MG63 (cell line): ENCODE measurements around the gene MPP7. TPM values are rescaled to one million over a fixed set of nuclear protein-coding genes. Genes with fewer than 3 reads are reported as not detected.

ENCODE experiments used
- DNase-seq: peaks from one replicate; pipeline ENCODE4 v3.0.0-alpha.2; 2020
- H3K27me3 ChIP-seq: fragments of 250-450 bp; sonication (Bioruptor Pico); 2 replicates; pipeline ENCODE4 v1.5.1; 2020; ENCODE audit warnings: mild to moderate bottlenecking, moderate library complexity
- H3K36me3 ChIP-seq: fragments of 250-450 bp; sonication (Bioruptor Pico); 2 replicates; pipeline ENCODE4 v1.5.1; 2020; ENCODE audit warnings: mild to moderate bottlenecking, moderate library complexity
- H3K4me3 ChIP-seq: fragments of 250-450 bp; sonication (Bioruptor Pico); 2 replicates; pipeline ENCODE4 v1.5.1; 2020; ENCODE audit warnings: mild to moderate bottlenecking, moderate library complexity
- H3K9me3 ChIP-seq: fragments of 250-450 bp; sonication (Bioruptor Pico); 2 replicates; pipeline ENCODE4 v1.5.1; 2020; ENCODE audit warnings: mild to moderate bottlenecking, moderate library complexity
- total RNA-seq: library from RNA; depleted of rRNA; stranded (reverse); fragments of >200 nt; shearing (Covaris generic); gene quantifications from 2 replicates; pipeline ENCODE4 v1.2.3, GENCODE V29; 2014; ENCODE audit warnings: low replicate concordance

MPP7 gene
- total RNA-seq, 1 experiment from 2014 or later: 8.3 TPM

GRCh38 chr10:28284126-28284525 lies 18.7 kb downstream of the MPP7 start:
- H3K36me3 ChIP-seq: no peaks in the 10 kb centered on the region
- no peaks in the 10 kb centered on the region for H3K27me3 ChIP-seq
- no peak overlapping the region for H3K4me3 ChIP-seq
- no peaks in the 10 kb centered on the region for H3K9me3 ChIP-seq
- DNase-seq: no peak

GRCh38 chr10:28283251-28283650 lies 19.6 kb downstream of the MPP7 start:
- no peak overlapping the region for H3K4me3 ChIP-seq
- no peaks in the 10 kb centered on the region for H3K27me3 ChIP-seq
- no peaks in the 10 kb centered on the region for H3K36me3 ChIP-seq
- no peak for DNase-seq
- no peaks in the 10 kb centered on the region for H3K9me3 ChIP-seq

- H3K27me3 ChIP-seq: no peaks in the 10 kb centered on the region
- no peak overlapping the region for H3K4me3 ChIP-seq
- DNase-seq: no peak
- no peaks in the 10 kb centered on the region for H3K9me3 ChIP-seq
- no peaks in the 10 kb centered on the region for H3K36me3 ChIP-seq
Measured at GRCh38 chr10:28282336-28282735, 20.5 kb downstream of the MPP7 start.

GRCh38 chr10:28281726-28282315 lies 21.0 kb downstream of the MPP7 start:
- Histone ChIP-seq H3K27me3 (no peaks in the 10 kb centered on the region), H3K9me3 (no peaks in the 10 kb centered on the region), H3K4me3 (no peak overlapping the region), H3K36me3 (no peaks in the 10 kb centered on the region)
- no peak for DNase-seq

GRCh38 chr10:28280652-28281051 lies 22.2 kb downstream of the MPP7 start:
- peak; percentile 18 for DNase-seq
- Histone ChIP-seq H3K4me3 (no peak overlapping the region), H3K9me3 (no peaks in the 10 kb centered on the region)

GRCh38 chr10:28279878-28280277 lies 23.0 kb downstream of the MPP7 start:
- DNase-seq: no peak
- Histone ChIP-seq H3K9me3 (no peaks in the 10 kb centered on the region), H3K4me3 (no peak overlapping the region), H3K36me3 (no peaks in the 10 kb centered on the region), H3K27me3 (no peaks in the 10 kb centered on the region)

More at GRCh38 chr10:28280652-28281051, 22.2 kb downstream of the MPP7 start:
- Histone ChIP-seq H3K36me3 (no peaks in the 10 kb centered on the region), H3K27me3 (no peaks in the 10 kb centered on the region)

- Histone ChIP-seq H3K4me3 (no peak overlapping the region), H3K9me3 (no peaks in the 10 kb centered on the region), H3K27me3 (no peaks in the 10 kb centered on the region), H3K36me3 (no peaks in the 10 kb centered on the region)
- DNase-seq: no peak
Measured at GRCh38 chr10:28278842-28279241, 24.0 kb downstream of the MPP7 start.

- Histone ChIP-seq H3K27me3 (no peaks in the 10 kb centered on the region), H3K9me3 (no peaks in the 10 kb centered on the region), H3K36me3 (no peaks in the 10 kb centered on the region), H3K4me3 (no peak overlapping the region)
- DNase-seq: no peak
Measured at GRCh38 chr10:28276384-28276783, 26.5 kb downstream of the MPP7 start.

GRCh38 chr10:28274475-28274874 lies 28.4 kb downstream of the MPP7 start:
- no peak for DNase-seq
- no peak overlapping the region for H3K4me3 ChIP-seq
- H3K36me3 ChIP-seq: no peaks in the 10 kb centered on the region
- H3K9me3 ChIP-seq: no peaks in the 10 kb centered on the region
- no peaks in the 10 kb centered on the region for H3K27me3 ChIP-seq

GRCh38 chr10:28273343-28273742 lies 29.5 kb downstream of the MPP7 start:
- Histone ChIP-seq H3K36me3 (no peaks in the 10 kb centered on the region), H3K9me3 (no peaks in the 10 kb centered on the region), H3K4me3 (no peak overlapping the region), H3K27me3 (no peaks in the 10 kb centered on the region)
- DNase-seq: no peak

- Histone ChIP-seq H3K27me3 (no peaks in the 10 kb centered on the region), H3K36me3 (no peaks in the 10 kb centered on the region), H3K4me3 (no peak overlapping the region), H3K9me3 (no peaks in the 10 kb centered on the region)
- DNase-seq: no peak
Measured at GRCh38 chr10:28269842-28270456, 32.9 kb downstream of the MPP7 start.

- Histone ChIP-seq H3K27me3 (no peaks in the 10 kb centered on the region), H3K4me3 (no peak overlapping the region), H3K9me3 (no peaks in the 10 kb centered on the region), H3K36me3 (no peaks in the 10 kb centered on the region)
- no peak for DNase-seq
Measured at GRCh38 chr10:28266449-28267224, 36.2 kb downstream of the MPP7 start.

- Histone ChIP-seq H3K36me3 (no peaks in the 10 kb centered on the region), H3K27me3 (no peaks in the 10 kb centered on the region), H3K9me3 (no peaks in the 10 kb centered on the region), H3K4me3 (no peak overlapping the region)
- no peak for DNase-seq
Measured at GRCh38 chr10:28263136-28263857, 39.6 kb downstream of the MPP7 start.

GRCh38 chr10:28256776-28257175 lies 46.1 kb downstream of the MPP7 start:
- Histone ChIP-seq H3K9me3 (no peaks in the 10 kb centered on the region), H3K36me3 (no peaks in the 10 kb centered on the region), H3K4me3 (no peak overlapping the region), H3K27me3 (no peaks in the 10 kb centered on the region; the same call in 1 of the 2 replicates)
- DNase-seq: no peak

GRCh38 chr10:28254290-28254985 lies 48.4 kb downstream of the MPP7 start:
- Histone ChIP-seq H3K27me3 (no peaks in the 10 kb centered on the region; the same call in 1 of the 2 replicates), H3K4me3 (no peak overlapping the region), H3K36me3 (no peaks in the 10 kb centered on the region), H3K9me3 (no peaks in the 10 kb centered on the region)
- peak; percentile 77 for DNase-seq

GRCh38 chr10:28253169-28253785 lies 49.6 kb downstream of the MPP7 start:
- no peaks in the 10 kb centered on the region for H3K9me3 ChIP-seq
- H3K36me3 ChIP-seq: no peaks in the 10 kb centered on the region
- no peak overlapping the region for H3K4me3 ChIP-seq
- H3K27me3 ChIP-seq: no peaks in the 10 kb centered on the region; the same call in 1 of the 2 replicates
- peak; percentile 29 for DNase-seq
